ENCODE measurements around the gene CEP43.

CEP43 gene

DNA sequence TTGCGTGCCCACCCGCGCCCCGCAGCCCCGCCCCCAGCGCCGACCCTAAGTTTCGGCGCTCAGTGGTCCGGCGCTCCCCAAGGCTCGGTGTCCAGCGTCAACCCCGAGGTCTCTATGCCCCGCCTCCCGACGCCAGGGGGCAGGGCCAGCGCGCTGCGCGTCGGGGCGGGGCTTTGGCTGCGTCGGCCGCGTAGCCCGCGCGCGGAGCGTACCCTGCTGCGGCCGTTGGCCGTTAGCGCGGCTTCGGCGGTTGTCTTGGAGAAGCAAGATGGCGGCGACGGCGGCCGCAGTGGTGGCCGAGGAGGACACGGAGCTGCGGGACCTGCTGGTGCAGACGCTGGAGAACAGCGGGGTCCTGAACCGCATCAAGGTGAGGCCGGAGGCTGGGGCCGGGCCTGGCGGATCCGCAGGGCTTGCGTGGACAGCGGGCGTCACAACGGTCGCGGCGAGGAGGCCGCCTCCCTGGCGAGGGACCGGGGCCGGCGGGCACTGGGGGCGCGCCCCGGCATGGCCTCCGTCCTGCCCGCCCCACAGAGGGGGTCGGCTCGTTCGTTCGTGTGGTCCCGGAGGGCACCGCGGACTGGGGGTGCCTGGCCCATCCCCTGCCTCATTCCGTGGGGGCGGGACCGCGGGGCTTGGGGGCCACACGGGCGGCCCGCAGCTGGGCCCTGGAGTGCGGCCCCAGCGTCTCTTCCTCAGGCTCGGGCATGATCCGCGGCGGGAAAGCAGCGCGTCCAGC lies at the start of gene CEP43:
TSS of gene CEP43 (plus strand) at position 253 of the 739 bp plus-strand sequence. CDS start at position 269, 16 bp downstream.
- peak; percentile 89 for DNase-seq

DNA sequence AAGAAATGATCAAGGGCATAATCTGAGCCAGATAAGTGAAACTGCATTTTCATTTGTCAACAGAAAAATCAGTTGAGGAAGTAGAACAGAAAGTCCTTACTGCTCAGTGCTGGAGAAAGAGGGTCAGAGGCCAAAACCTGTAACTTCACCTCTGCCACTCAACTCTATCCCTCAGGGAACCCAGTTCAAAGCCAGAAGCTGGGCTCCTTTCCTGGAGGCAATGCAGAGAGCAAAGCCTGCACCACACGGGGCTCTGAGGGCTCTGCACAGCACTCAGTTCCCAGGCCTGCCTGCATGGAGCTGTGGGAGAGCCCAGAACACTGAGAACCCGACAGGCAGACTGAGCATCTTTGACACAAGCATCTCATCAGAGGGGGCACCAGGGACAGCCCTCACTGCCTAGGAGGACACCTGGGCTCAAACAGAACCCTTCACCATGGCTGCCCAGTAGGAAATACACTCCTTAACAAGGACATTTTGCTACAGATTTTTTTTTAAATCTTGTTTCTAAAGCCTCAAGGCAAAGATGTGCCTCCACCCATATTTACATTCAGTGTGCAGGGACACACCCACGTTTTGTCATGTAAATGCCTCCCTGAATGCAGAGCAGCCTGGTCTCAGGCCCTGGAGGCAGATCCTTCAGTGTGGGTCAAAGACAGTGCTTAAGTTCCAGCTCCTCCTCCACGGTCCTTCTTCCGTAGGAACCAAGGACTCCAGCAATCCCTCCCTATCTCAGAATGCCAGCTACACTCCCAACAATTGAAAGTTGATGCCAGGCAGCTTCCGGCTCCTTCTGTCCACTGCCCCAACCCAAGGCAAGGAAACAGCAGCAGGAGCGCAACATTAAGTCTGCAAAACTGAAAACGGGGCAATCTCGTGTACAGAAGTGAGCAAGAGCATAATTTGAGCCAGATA lies 49.4 kb upstream of the CEP43 start:
- no peak for DNase-seq

DNA sequence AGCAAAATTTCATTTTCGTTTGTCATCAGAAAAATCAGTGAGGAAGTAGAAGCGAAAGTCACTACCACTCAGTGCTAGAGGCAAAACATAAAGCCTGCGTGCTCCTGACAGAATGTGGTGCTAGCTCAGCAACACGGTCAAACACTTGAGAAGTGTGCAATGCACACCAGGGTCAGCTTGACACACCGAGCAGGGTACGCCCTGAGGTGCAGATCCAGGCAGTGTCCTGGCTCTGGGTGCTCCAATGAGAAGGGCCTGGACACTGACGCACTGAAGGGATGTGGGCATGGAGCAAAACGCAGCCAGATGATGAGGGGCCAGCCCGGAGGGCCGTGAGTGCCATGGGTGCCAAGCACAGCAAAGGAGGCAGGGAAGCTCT lies 48.8 kb upstream of the CEP43 start:
- DNase-seq, result peak; percentile 47

- DNase-seq, result peak; percentile 85
These were observed 48.1 kb upstream of the CEP43 start for GRCh38 chr6:166950892-166951669.

- no peak for DNase-seq
These were observed 47.5 kb upstream of the CEP43 start for GRCh38 chr6:166951670-166952060.

DNA sequence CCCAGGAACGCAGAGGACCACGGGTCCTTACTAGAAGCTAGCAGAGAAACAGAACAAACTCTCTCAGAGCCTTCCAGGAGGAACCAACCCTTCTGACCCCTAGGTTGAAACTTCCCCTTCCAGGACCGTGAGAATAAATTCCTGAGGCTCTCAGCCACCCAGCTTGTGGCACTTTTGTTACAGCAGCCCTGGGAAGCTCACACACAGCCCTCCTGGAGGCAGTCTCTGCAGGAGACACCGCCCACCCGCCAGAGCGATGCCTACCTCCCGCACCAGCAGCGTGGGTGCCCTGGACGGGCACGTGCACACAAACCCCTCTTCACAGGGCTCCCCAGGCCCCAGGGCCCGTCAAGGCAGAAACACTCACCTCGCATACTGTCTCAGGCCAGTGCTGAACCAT lies 47.1 kb upstream of the CEP43 start:
- peak; percentile 35 for DNase-seq

DNA sequence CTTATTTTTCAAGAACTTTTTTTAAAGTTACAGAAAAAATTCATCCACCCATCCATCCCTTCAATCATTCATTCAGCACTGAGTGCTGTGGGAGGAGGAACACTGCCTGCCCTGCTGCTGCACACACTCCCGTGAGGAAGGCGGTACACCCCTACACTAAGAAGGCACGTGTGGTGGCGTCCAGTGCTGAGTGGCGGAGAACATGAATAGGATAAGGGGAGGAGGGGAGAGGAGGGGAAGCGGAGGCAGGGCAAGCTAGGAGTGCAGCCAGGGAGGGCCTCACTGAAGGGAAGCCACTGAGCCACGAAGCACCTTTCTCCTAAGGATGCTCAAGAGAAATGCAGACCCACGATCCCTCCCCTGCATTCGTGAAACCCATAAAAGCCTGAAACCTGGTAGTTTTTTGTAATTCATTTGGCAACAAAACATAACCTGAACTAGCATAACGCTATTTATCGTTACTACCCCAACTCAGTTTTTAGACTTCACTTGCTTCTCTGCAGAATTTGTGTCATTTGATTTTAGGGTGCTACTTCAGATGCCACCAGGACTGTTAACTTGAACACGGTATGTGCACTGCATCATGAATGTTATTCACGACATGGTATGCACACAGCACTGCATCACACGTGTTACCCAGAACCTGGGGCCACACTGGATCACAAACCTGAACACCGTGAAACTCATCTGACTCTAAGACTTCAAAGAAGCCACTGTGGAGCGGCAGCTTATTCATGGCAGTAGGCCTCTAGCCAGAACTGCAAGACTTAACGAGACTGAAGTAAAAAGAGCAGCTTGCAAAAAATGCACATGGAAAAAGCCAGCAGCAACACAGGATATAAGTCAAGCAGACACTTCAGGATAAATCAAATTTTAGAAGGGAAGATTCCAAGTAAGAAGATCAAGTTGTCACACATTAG lies 46.4 kb upstream of the CEP43 start:
- DNase-seq, result peak; percentile 43

GRCh38 chr6:166954118-166954713 lies 45.0 kb upstream of the CEP43 start:
- no peak for DNase-seq

GRCh38 chr6:166955121-166955864 lies 43.9 kb upstream of the CEP43 start:
- DNase-seq, result peak; percentile 41

DNA sequence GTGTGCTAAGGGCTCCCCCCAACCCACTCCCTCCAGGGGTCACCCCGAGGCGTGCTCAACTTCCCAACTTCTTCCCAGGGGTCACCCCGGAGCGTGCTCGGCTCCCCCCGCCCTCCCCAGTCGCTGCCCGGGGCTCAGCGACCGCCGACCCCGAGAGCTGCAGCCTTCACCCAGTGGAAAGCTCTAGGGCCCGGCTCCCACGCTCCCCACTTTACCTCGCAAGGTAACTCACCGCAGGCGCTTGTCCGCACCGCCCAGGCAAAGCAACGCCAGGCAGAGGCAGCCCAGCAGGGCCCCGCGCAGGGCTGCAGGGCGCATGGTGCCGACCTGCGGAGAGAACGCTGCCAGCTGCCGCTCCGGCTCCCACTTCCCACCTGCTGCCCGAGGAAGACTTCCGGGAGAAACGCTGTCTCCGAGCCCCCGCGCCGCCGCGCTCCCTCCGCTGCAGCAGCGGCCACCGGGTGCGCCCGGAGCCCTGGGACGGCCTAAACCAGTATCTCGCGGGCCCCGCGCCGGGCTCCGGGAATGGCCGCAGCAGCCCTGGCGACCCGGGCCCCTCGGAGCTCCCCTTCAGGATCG lies 43.2 kb upstream of the CEP43 start:
- DNase-seq, result peak; percentile 49

GRCh38 chr6:166956444-166957086 lies 42.6 kb upstream of the CEP43 start, which contains the start of gene RNASET2:
RNASET2 (minus strand) TSS chr6:166956550; CDS start chr6:166956182, 368 bp downstream.
- DNase-seq, result peak; percentile 99

DNA sequence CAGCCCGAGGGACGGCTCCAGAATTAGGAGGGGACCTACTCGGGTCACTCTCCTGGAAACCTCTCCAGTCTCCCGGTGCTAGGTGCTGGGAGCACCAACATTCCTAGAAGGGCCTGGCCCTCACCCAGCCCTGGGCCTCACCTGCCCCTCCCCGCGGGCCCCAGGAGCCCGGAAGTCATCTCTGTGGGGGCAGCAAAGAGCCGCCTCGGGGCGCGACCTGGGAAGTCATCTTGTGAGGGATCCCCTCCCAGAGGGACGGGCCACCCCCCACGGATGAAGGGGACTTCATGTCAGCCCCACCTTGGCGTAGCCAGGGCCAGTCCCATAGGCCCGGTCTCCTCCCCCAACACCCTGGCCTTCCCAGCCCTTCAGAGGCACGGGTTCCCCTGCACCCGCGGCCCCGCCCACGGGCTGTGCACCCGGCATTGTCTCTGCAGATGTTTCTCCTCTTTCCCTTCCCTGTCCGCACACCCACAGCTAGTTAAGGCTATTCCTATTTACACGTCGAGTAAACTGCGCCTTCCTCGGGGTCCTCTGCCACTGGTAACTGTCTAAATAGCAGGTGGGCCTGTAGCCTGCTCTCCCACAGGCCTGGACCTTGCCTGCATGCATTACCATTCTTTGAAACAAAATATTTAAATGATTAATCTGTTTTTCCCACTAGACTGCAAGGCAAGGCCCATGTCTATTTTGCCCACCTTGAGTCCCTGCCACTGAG lies 42.0 kb upstream of the CEP43 start:
- DNase-seq, result peak; percentile 58

DNA sequence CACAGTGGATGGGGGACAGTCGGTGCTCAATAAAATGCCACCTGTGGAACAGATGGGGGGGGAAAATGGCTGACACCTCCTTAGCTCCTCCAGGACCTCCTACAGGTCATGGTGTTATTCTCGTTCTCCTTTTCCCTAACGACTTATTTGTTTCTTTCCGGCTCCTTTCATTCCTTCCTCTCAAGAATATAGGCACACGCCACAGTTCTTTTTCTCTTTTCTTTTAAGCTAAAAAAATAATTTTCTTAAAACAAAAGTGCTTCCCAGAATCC lies 41.5 kb upstream of the CEP43 start:
- no peak for DNase-seq

- peak; percentile 44 for DNase-seq
These were observed 40.0 kb upstream of the CEP43 start for GRCh38 chr6:166958926-166959861.

GRCh38 chr6:166959911-166960608 lies 39.1 kb upstream of the CEP43 start:
- no peak for DNase-seq

DNA sequence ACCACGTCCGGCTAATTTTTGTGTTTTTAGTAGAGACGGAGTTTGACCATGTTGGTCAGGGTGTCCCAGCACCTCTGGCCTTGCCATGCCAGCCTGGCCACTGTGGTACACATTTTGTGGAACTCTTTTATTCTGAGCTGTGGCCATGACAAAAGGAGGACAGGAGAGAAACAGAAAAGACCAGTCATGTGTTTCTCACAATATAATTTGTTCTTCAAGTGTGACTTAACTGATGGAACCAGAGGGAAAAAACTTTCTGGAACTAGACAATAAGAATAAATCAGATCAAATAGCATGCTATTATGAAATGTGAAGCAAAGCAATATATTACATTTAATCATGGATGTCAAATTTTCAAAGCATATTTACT lies 38.6 kb upstream of the CEP43 start:
- DNase-seq, result no peak

DNA sequence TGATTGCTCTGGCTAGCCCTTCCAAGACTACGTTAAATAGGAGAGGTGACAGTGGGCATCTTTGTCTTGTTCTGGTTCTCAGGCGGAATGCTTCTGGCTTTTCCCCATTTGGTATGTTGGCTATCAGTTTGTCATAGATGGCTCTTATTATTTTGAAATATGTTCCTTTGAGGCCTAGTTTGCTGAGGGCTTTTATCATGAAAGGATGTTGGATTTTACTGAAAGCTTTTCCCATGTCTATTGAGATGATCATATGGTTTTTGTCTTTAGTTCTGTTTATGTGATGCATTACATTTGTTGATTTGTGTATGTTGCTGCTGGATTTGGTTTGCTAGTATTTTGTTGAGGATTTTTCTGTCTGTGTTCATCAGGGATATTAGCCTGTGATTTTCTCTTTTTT lies 32.9 kb upstream of the CEP43 start:
- DNase-seq, result no peak

All from activated naive CD4-positive, alpha-beta T cell treated with Interleukin-2 at 50 U/mL for 16 hours (primary cell).